OCI-LY7 (cell line): ENCODE measurements around the gene PCP4L1. TPM values are rescaled to one million over a fixed set of nuclear protein-coding genes. Genes with fewer than 3 reads are reported as not detected.

Source experiments
- Bru-seq: library from RNA; stranded (reverse); fragments of 400-500 nt; gene quantifications from one replicate; lab custom pipeline; 2021; lab: Mats Ljungman, UMichigan
- BruChase-seq, 2 experiments: library from RNA; stranded (reverse); fragments of 400-500 nt; gene quantifications; one replicate each; lab custom pipeline; 2021; lab: Mats Ljungman, UMichigan
- BruUV-seq: library from RNA; stranded (reverse); fragments of 400-500 nt; replicated peaks from 2 replicates; lab custom pipeline; 2021; lab: Mats Ljungman, UMichigan
- CTCF ChIA-PET: fragments of 300-600 bp; sonication (Branson Sonifier 250); formaldehyde crosslinking; loops from one replicate; lab custom pipeline; 2022; ENCODE audit warnings: antibody characterized with exemption; ENCODE audit not compliant: unreplicated experiment; lab: Charles Lee
- POLR2A ChIA-PET: fragments of 300-600 bp; sonication (Branson Sonifier 250); formaldehyde crosslinking; loops from one replicate; lab custom pipeline; 2022; ENCODE audit warnings: antibody characterized with exemption; lab: Charles Lee
- DNase-seq: peaks from one replicate; pipeline ENCODE4 v3.0.0-alpha.2; 2015; ENCODE audit warnings: low spot score
- H2AFZ ChIP-seq: fragments of 200-600 bp; sonication (generic), shearing (Covaris generic); 2 replicates; pipeline ENCODE4 v1.6.1; 2014; ENCODE audit warnings: mild to moderate bottlenecking, antibody characterized with exemption, low read length, moderate library complexity
- H3K27ac ChIP-seq: fragments of 200-600 bp; sonication (generic); 2 replicates; pipeline ENCODE4 v1.5.1; 2014; ENCODE audit warnings: mixed run types, low read depth, mild to moderate bottlenecking, moderate library complexity, low read length, inconsistent platforms; ENCODE audit not compliant: poor library complexity, severe bottlenecking
- H3K36me3 ChIP-seq: fragments of 200-600 bp; sonication (generic); 2 replicates; pipeline ENCODE4 v1.6.1; 2014; ENCODE audit warnings: mild to moderate bottlenecking, antibody characterized with exemption, low read length, moderate library complexity, mixed read lengths; ENCODE audit not compliant: insufficient read depth
- H3K4me1 ChIP-seq: fragments of 200-600 bp; sonication (generic); 2 replicates; pipeline ENCODE4 v1.5.1; 2014; ENCODE audit warnings: mild to moderate bottlenecking, low read length; ENCODE audit not compliant: insufficient read depth, poor library complexity, severe bottlenecking
- H3K4me2 ChIP-seq: fragments of 200-600 bp; sonication (generic); 2 replicates; pipeline ENCODE4 v1.6.1; 2014; ENCODE audit warnings: mild to moderate bottlenecking, low read length
- H3K4me3 ChIP-seq: fragments of 200-600 bp; sonication (generic); 2 replicates; pipeline ENCODE4 v1.5.1; 2014; ENCODE audit warnings: mild to moderate bottlenecking, low read depth, low read length; ENCODE audit not compliant: poor library complexity, severe bottlenecking
- H3K79me2 ChIP-seq: fragments of 200-600 bp; sonication (generic); 2 replicates; pipeline ENCODE4 v1.6.1; 2016; ENCODE audit warnings: low read depth, mild to moderate bottlenecking, low read length, moderate library complexity, mixed read lengths; ENCODE audit not compliant: insufficient read depth
- H3K9me2 ChIP-seq: fragments of 200-600 bp; sonication (generic); 2 replicates; pipeline ENCODE4 v1.6.1; 2016; ENCODE audit warnings: mild to moderate bottlenecking, low read length, mixed read lengths; ENCODE audit not compliant: insufficient read depth
- H3K9me3 ChIP-seq: fragments of 200-600 bp; sonication (generic); 2 replicates; pipeline ENCODE4 v1.6.1; 2014; ENCODE audit warnings: mild to moderate bottlenecking, mixed run types, low read length, mixed read lengths
- H4K20me1 ChIP-seq: fragments of 200-600 bp; sonication (generic); 2 replicates; pipeline ENCODE4 v1.6.1; 2014; ENCODE audit warnings: mild to moderate bottlenecking, antibody characterized with exemption, low read length, moderate library complexity, mixed read lengths; ENCODE audit not compliant: insufficient read depth
- CTCF ChIP-seq: fragments of 200-600 bp; sonication (generic); conservative IDR thresholded peaks from 2 replicates; pipeline ENCODE4 v1.5.1; 2014; ENCODE audit warnings: mild to moderate bottlenecking, antibody characterized with exemption, low read length, moderate library complexity, mixed read lengths
- EZH2phosphoT487 ChIP-seq: fragments of 200-600 bp; sonication (generic); IDR thresholded peaks from 2 replicates; pipeline ENCODE4 v1.6.1; 2018; ENCODE audit warnings: low read depth, borderline replicate concordance, mild to moderate bottlenecking, mixed run types, antibody characterized with exemption, low read length, moderate library complexity, mixed read lengths
- intact Hi-C: fragments of 100-400 bp; cut with micrococcal nuclease; formaldehyde crosslinking; loops from one replicate; pipeline ENCODE4 v1.10.0; 2022; ENCODE audit not compliant: unreplicated experiment
- long read RNA-seq: library from polyadenylated mRNA; stranded (forward); transcript quantifications from one replicate; pipeline ENCODE4 v2.0.0, GENCODE V29; 2022
- total RNA-seq, 2 experiments: library from RNA; depleted of rRNA in 1 of 2; stranded (reverse); fragments of >200 nt in 1 of 2; shearing (Covaris generic) in 1 of 2; gene quantifications; 2 replicates each; pipeline ENCODE4 v1.2.3, GENCODE V29; 2014 to 2022

PCP4L1 gene
- total RNA-seq (2014; rRNA removed; shearing (Covaris generic)) (not detected in 2 replicates), total RNA-seq (2022) (not detected in 2 replicates), Bru-seq, nascent RNA (percentile 5 among the genes with signal in this experiment), BruChase-seq, experiment 1, labeled RNA remaining after a 6-hour chase (percentile 10 among the genes with signal in this experiment), BruChase-seq, experiment 2, labeled RNA remaining after a 2-hour chase (percentile 8 among the genes with signal in this experiment)
- long read RNA-seq = 0 reads

- Histone ChIP-seq H3K4me2 (peak within 1 kb of the TSS; percentile 36; the same call in 1 of the 2 replicates), H3K9me2 (no peaks in the 10 kb centered on the region), H3K79me2 (no peaks in the 10 kb centered on the region), H3K36me3 (no peaks in the 10 kb centered on the region), H2AFZ (no peak within 1 kb of the TSS), H3K9me3 (no peaks in the 10 kb centered on the region), H3K27ac (no peak within 1 kb of the TSS), H3K4me1 (peaks cover 18% of the 10 kb centered on the region), H3K4me3 (no peak within 1 kb of the TSS), H4K20me1 (no peaks in the 10 kb centered on the region)
- no peak for DNase-seq
- ChIA-PET POLR2A (no interaction called here), CTCF (no interaction called here)
- intact Hi-C loops = no loop called here
- no peak for TF ChIP-seq EZH2phosphoT487
- no peak for TF ChIP-seq CTCF
- no TSS peak for BruUV-seq
Measured at GRCh38 chr1:161258439-161259344, at the start of gene PCP4L1. Gene PCP4L1 (plus strand): TSS chr1:161258745. CDS start chr1:161258975, 230 bp downstream.

- BruUV-seq = no TSS peak
- POLR2A ChIA-PET = no interaction called here
- Histone ChIP-seq H3K9me2 (no peaks in the 10 kb centered on the region), H3K4me2 (no peak overlapping the region), H3K4me3 (no peak overlapping the region), H2AFZ (no peak overlapping the region), H4K20me1 (no peaks in the 10 kb centered on the region), H3K4me1 (peaks cover 13% of the 10 kb centered on the region), H3K27ac (no peak overlapping the region), H3K9me3 (no peaks in the 10 kb centered on the region), H3K36me3 (peaks cover 78% of the 10 kb centered on the region), H3K79me2 (no peaks in the 10 kb centered on the region)
- TF ChIP-seq CTCF (peak; percentile 96), EZH2phosphoT487 (no peak)
- DNase-seq = peak; percentile 85
- intact Hi-C loops = loop anchor here (1.0 kb wide), 1 partner anchor 15 kb away; no protein-coding TSS in a partner anchor
- CTCF ChIA-PET = interaction anchor here (0.6 to 2.0 kb wide), 2 partner anchors 13 to 16 kb away, joined by 4 to 8 read pairs; partner anchors contain the start of gene TOMM40L
Measured at GRCh38 chr1:161209790-161210409, 48.6 kb upstream of the PCP4L1 start.
